ENCODE data around the gene IMMT.

GRCh38 chr2:86199834-86200177 is 4.5 kb upstream of the IMMT start:
- TF ChIP-seq EZH2phosphoT487 (IDR thresholded peaks at IDR 0.05) = no peak
- TF ChIP-seq CTCF (IDR thresholded peaks at IDR 0.05) = no peak
- no peak for TF ChIP-seq EZH2 (IDR thresholded peaks at IDR 0.05)

Data from neural progenitor cell (in vitro differentiated cells).